NCI-H2171 (cell line): ENCODE results near the gene C10orf105.

ENCODE experiments used
- DNase-seq: peaks from one replicate; lab custom pipeline; 2025; lab: John Stamatoyannopoulos, UW

The C10orf105 gene

GRCh38 chr10:71719464-71720201 is at the start of gene C10orf105:
Gene C10orf105 (minus strand): TSS chr10:71719778. CDS start chr10:71716337, 3,441 bp downstream.
- no peak for DNase-seq

GRCh38 chr10:71767420-71768035 is 48.0 kb upstream of the C10orf105 start:
- no peak for DNase-seq

GRCh38 chr10:71766717-71767419 is 47.3 kb upstream of the C10orf105 start:
- no peak for DNase-seq

GRCh38 chr10:71765906-71766716 is 46.5 kb upstream of the C10orf105 start:
- DNase-seq = no peak

- DNase-seq = no peak
Observed at GRCh38 chr10:71765176-71765904, 45.8 kb upstream of the C10orf105 start.

GRCh38 chr10:71763352-71764127 is 44.0 kb upstream of the C10orf105 start:
- no peak for DNase-seq

- no peak for DNase-seq
Observed at GRCh38 chr10:71762324-71762723, 42.7 kb upstream of the C10orf105 start.

- no peak for DNase-seq
Observed at GRCh38 chr10:71761541-71762113, 42.0 kb upstream of the C10orf105 start.

- no peak for DNase-seq
Observed at GRCh38 chr10:71761105-71761511, 41.5 kb upstream of the C10orf105 start.

GRCh38 chr10:71757399-71757922 is 37.9 kb upstream of the C10orf105 start:
- DNase-seq = no peak

- DNase-seq = no peak
Observed at GRCh38 chr10:71756311-71757191, 37.0 kb upstream of the C10orf105 start.

GRCh38 chr10:71755179-71755879 is 35.8 kb upstream of the C10orf105 start:
- no peak for DNase-seq

GRCh38 chr10:71754562-71754961 is 35.0 kb upstream of the C10orf105 start:
- no peak for DNase-seq

- DNase-seq = no peak
Observed at GRCh38 chr10:71753960-71754505, 34.5 kb upstream of the C10orf105 start.

GRCh38 chr10:71753091-71753959 is 33.7 kb upstream of the C10orf105 start:
- DNase-seq = no peak

GRCh38 chr10:71752391-71753090 is 33.0 kb upstream of the C10orf105 start:
- DNase-seq = peak; percentile 36
